Measurements from ENCODE around the gene POLR2M.

- no peak for TF ChIP-seq CTCF (IDR thresholded peaks at IDR 0.05)
- no peak for TF ChIP-seq POLR2A (IDR thresholded peaks at IDR 0.05)
These were observed 34.6 kb downstream of the POLR2M start for GRCh38 chr15:57741089-57741488.
